ENCODE data around the gene RNF222.

GRCh38 chr17:8417806-8418205 lies 20.2 kb upstream of the RNF222 start:
- no peak for TF ChIP-seq PBX3 (IDR thresholded peaks at IDR 0.05; ENCODE audit: insufficient replicate concordance, low read depth, low read length)
- no peak for TF ChIP-seq CREB1 (IDR thresholded peaks at IDR 0.05; ENCODE audit: low read depth)
- no peak for TF ChIP-seq CTCF (IDR thresholded peaks at IDR 0.05 in 2 of 3, conservative IDR thresholded peaks at IDR 0.05 in 1 of 3; ENCODE audit: control insufficient read depth in 2 of 3, extremely low read depth in 1 of 3, insufficient read depth in 1 of 3, low read depth in 3 of 3, low read length in 3 of 3)
- no peak for TF ChIP-seq EZH2 (IDR thresholded peaks at IDR 0.05; ENCODE audit: borderline replicate concordance, control insufficient read depth, low read depth, low read length)
- no peak for TF ChIP-seq USF2 (IDR thresholded peaks at IDR 0.05; ENCODE audit: borderline replicate concordance, low read depth, low read length)
- no peak for TF ChIP-seq FOXM1 (IDR thresholded peaks at IDR 0.05; ENCODE audit: low read depth, low read length)
- TF ChIP-seq POLR2A (IDR thresholded peaks at IDR 0.05; ENCODE audit: low read depth, low read length), result no peak
- TF ChIP-seq EP300 (IDR thresholded peaks at IDR 0.05; ENCODE audit: borderline replicate concordance in 1 of 2, control insufficient read depth in 1 of 2, low read depth in 2 of 2, low read length in 2 of 2), result no peak
- no peak for TF ChIP-seq CHD2 (IDR thresholded peaks at IDR 0.05; ENCODE audit: borderline replicate concordance, low read depth, low read length)
- TF ChIP-seq POLR2AphosphoS5 (IDR thresholded peaks at IDR 0.05; ENCODE audit: low read length), result no peak
- no peak for TF ChIP-seq DPF2 (IDR thresholded peaks at IDR 0.05)
- no peak for TF ChIP-seq TBL1XR1 (IDR thresholded peaks at IDR 0.05; ENCODE audit: low read depth, low read length)
